ENCODE data around the gene TBC1D16. TPM values are rescaled to one million over a fixed set of nuclear protein-coding genes. Genes with fewer than 3 reads are reported as not detected.

The TBC1D16 gene
- total RNA-seq, 1 experiment from 2014 or later: 21.1 TPM

DNA sequence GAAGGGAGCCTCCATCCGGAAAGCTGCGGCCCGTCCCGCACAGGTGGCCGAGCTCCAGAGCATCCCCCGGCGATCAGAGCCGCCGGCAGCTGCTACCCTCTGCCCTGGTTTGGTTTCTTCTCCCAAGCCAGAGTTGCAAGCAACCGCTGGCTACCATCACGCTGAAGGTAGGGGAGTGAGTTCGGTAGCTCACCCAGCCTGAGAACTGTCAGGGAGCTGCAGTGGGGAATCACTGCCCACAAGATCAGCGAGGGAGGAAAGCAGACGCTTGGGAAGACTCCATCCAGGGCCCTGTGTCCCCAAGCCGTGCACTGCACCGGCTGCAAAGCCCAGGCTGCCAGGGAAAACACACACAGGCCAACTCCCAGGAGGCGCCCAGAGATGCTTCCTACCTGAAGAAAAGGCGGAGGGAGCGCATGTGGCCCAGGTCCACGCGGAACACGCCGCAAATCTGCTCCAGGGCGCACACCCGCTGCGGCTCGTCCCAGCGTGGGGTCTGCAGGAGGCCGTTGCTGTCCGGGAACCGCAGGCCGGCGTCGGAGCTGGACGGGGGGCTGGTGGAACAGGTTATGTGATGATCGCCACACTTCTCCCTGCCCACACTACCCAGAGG is 83.3 kb downstream of the TBC1D16 start:
- Mint-ChIP-seq H3K27ac (ENCODE audit: low read depth, unreplicated experiment) (no peak overlapping the region), H3K9me3 (ENCODE audit: unreplicated experiment) (no peaks in the 10 kb centered on the region), H3K4me3 (ENCODE audit: unreplicated experiment) (no peak overlapping the region), H3K36me3 (ENCODE audit: insufficient read depth, unreplicated experiment) (peaks cover 11% of the 10 kb centered on the region), H3K4me1 (ENCODE audit: insufficient read depth, unreplicated experiment) (peaks cover 12% of the 10 kb centered on the region), H3K27me3 (ENCODE audit: insufficient read depth, unreplicated experiment) (no peaks in the 10 kb centered on the region)
- DNase-seq (ENCODE audit: unreplicated experiment): no peak
- POLR2A ChIA-PET: no interaction called here
- CTCF ChIA-PET: interaction anchor here (0.6 to 1.2 kb wide), 3 partner anchors 38 to 206 kb away, joined by 3 read pairs; no protein-coding TSS in a partner anchor
- no peak for TF ChIP-seq CTCF (IDR thresholded peaks at IDR 0.05; ENCODE audit: unreplicated experiment)
- BruUV-seq (replicated peaks): no TSS peak
- intact Hi-C loops (cut with micrococcal nuclease): no loop called here

DNA sequence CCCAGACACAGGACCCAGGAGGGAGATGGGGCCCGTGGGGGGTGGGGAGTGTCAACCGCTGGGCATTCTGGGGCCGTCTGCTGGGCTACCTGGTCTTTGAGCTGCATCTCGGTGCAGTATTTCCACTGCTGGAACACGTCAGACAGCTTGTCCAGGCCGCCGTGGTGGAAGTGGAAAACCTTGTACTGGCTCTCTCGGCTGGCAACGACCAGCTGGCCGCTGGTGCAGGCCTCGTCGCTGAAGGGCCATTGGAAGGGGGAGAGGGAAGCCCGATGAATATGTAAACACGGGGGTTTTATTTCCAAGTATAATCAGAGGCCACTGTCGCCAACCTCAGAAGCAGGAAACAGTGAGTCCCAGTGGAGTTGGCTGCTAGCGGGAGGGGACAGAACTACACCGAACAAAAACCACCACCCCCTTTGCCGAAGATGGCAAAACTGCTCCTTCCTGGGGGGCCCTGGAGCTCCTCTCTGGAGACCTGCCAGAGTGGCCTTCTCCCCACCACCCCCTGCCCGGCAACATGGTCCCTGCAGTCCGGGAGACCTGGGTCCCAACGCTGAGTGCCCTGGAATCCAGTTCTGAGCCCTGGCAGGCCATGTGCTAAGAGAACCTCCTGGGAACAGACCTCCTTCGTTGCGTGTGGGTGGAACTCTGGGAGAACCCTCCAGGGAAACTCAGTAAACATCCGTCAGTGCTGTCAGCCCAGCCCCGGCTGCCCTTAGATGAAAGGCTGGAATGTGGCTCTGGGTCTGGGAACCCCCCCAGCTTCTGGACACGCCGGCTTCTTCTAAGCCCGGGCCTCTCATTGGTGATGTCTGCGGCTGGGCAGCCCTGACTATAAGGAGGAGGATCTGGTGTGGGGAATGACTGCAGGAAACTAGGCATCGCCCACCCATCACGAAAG is 84.1 kb downstream of the TBC1D16 start:
- Mint-ChIP-seq H3K27me3 (ENCODE audit: insufficient read depth, unreplicated experiment) (no peaks in the 10 kb centered on the region), H3K4me3 (ENCODE audit: unreplicated experiment) (no peak overlapping the region), H3K9me3 (ENCODE audit: unreplicated experiment) (no peaks in the 10 kb centered on the region), H3K4me1 (ENCODE audit: insufficient read depth, unreplicated experiment) (peaks cover 8% of the 10 kb centered on the region), H3K27ac (ENCODE audit: low read depth, unreplicated experiment) (peak overlapping the region; percentile 61), H3K36me3 (ENCODE audit: insufficient read depth, unreplicated experiment) (peaks cover 8% of the 10 kb centered on the region)
- intact Hi-C loops (cut with micrococcal nuclease): no loop called here
- no TSS peak for BruUV-seq (replicated peaks)
- ChIA-PET CTCF (no interaction called here), POLR2A (no interaction called here)
- no peak for TF ChIP-seq CTCF (IDR thresholded peaks at IDR 0.05; ENCODE audit: unreplicated experiment)
- DNase-seq (ENCODE audit: unreplicated experiment): peak; percentile 27

DNA sequence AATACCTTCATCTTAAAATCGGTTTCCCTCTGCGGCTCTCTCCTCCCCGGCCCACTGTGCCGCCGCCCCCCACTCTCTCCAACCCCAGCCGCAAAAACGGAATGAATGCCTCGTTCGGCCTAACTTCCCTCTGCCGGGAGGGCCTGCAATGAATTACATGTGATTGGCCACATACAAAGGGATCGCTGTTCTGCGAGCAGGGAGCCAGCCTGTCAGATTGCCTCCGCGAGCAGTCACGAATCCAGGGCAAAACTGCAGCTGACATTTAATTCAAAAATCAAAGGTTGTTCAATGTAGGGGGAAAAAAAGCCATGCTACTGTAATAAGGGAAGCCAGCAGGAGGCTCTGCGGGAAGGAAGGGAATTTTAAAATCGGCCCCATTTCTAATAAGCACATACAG is 84.9 kb downstream of the TBC1D16 start:
- CTCF ChIA-PET: no interaction called here
- Mint-ChIP-seq H3K36me3 (ENCODE audit: insufficient read depth, unreplicated experiment) (peaks cover 7% of the 10 kb centered on the region), H3K4me3 (ENCODE audit: unreplicated experiment) (no peak overlapping the region), H3K4me1 (ENCODE audit: insufficient read depth, unreplicated experiment) (peaks cover 8% of the 10 kb centered on the region), H3K27ac (ENCODE audit: low read depth, unreplicated experiment) (peak overlapping the region; percentile 61), H3K27me3 (ENCODE audit: insufficient read depth, unreplicated experiment) (no peaks in the 10 kb centered on the region), H3K9me3 (ENCODE audit: unreplicated experiment) (no peaks in the 10 kb centered on the region)
- TF ChIP-seq CTCF (IDR thresholded peaks at IDR 0.05; ENCODE audit: unreplicated experiment): no peak
- intact Hi-C loops (cut with micrococcal nuclease): no loop called here
- POLR2A ChIA-PET: no interaction called here
- DNase-seq (ENCODE audit: unreplicated experiment): no peak
- no TSS peak for BruUV-seq (replicated peaks)

DNA sequence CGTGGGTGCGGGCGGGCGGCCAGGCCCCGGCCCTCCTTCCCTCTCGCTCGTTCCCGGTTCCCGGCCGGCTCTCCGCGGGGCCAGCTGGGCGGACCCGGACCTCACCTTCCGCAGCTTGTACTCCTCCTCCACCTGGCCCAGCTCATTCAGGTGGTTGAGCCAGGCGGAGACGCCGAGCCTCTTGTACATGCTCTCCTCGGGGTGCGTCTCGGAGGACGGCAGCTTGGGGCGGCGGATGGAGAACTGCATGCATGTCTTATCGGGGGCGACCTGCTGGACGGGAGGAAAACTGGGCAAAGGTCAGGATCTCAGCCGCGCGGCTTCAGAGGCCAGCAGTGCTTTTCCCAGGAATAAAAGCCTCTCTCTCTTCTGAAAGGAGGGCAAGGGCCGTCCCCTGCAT is 85.4 kb downstream of the TBC1D16 start:
- ChIA-PET POLR2A (no interaction called here), CTCF (no interaction called here)
- no peak overlapping the region for H3K27ac Mint-ChIP-seq (ENCODE audit: low read depth, unreplicated experiment)
- BruUV-seq (replicated peaks): no TSS peak
- no peaks in the 10 kb centered on the region for H3K27me3 Mint-ChIP-seq (ENCODE audit: insufficient read depth, unreplicated experiment)
- intact Hi-C loops (cut with micrococcal nuclease): no loop called here
- peaks cover 10% of the 10 kb centered on the region for H3K4me1 Mint-ChIP-seq (ENCODE audit: insufficient read depth, unreplicated experiment)
- no peak overlapping the region for H3K4me3 Mint-ChIP-seq (ENCODE audit: unreplicated experiment)
- TF ChIP-seq CTCF (IDR thresholded peaks at IDR 0.05; ENCODE audit: unreplicated experiment): no peak
- peaks cover 7% of the 10 kb centered on the region for H3K36me3 Mint-ChIP-seq (ENCODE audit: insufficient read depth, unreplicated experiment)
- H3K9me3 Mint-ChIP-seq (ENCODE audit: unreplicated experiment): no peaks in the 10 kb centered on the region
- no peak for DNase-seq (ENCODE audit: unreplicated experiment)
